MCF 10A (cell line): Measurements from ENCODE around the gene VAV3. TPM values are rescaled to one million over a fixed set of nuclear protein-coding genes. Genes with fewer than 3 reads are reported as not detected.

ENCODE experiments used
- BruUV-seq: library from RNA; stranded (reverse); fragments of 400-500 nt; replicated peaks from 2 replicates; lab custom pipeline; 2021; lab: Mats Ljungman, UMichigan
- CTCF ChIA-PET: fragments of 300-600 bp; sonication (Branson Sonifier 250); formaldehyde crosslinking; extraction: SDS; loops from one replicate; lab custom pipeline; 2021; ENCODE audit warnings: antibody characterized with exemption, inconsistent platforms; lab: Yijun Ruan, JAX
- POLR2A ChIA-PET: fragments of 300-600, 350-650 bp; sonication (Branson Sonifier 250); formaldehyde crosslinking; extraction: SDS; loops from one replicate; lab custom pipeline; 2020; ENCODE audit warnings: antibody characterized with exemption, inconsistent platforms; lab: Yijun Ruan, JAX
- DNase-seq: peaks from one replicate; pipeline ENCODE4 v3.0.0-alpha.2; 2018; ENCODE audit not compliant: unreplicated experiment
- H3K27ac Mint-ChIP-seq: one replicate; pipeline ENCODE4 v1.8.0; 2022; ENCODE audit warnings: mild to moderate bottlenecking, low read depth, mixed read lengths; ENCODE audit not compliant: unreplicated experiment
- H3K27me3 Mint-ChIP-seq: one replicate; pipeline ENCODE4 v1.8.0; 2022; ENCODE audit warnings: mixed read lengths; ENCODE audit not compliant: insufficient read depth, unreplicated experiment
- H3K36me3 Mint-ChIP-seq: one replicate; pipeline ENCODE4 v1.8.0; 2022; ENCODE audit warnings: mild to moderate bottlenecking, moderate library complexity, mixed read lengths; ENCODE audit not compliant: insufficient read depth, unreplicated experiment
- H3K4me1 Mint-ChIP-seq: one replicate; pipeline ENCODE4 v1.8.0; 2022; ENCODE audit warnings: mixed read lengths; ENCODE audit not compliant: insufficient read depth, unreplicated experiment
- H3K4me3 Mint-ChIP-seq: one replicate; pipeline ENCODE4 v1.8.0; 2022; ENCODE audit warnings: mild to moderate bottlenecking, moderate library complexity, mixed read lengths; ENCODE audit not compliant: unreplicated experiment
- H3K9me3 Mint-ChIP-seq: one replicate; pipeline ENCODE4 v1.8.0; 2022; ENCODE audit warnings: mixed read lengths; ENCODE audit not compliant: unreplicated experiment
- CTCF ChIP-seq: fragments of 200-600 bp; IDR thresholded peaks from one replicate; pipeline ENCODE4 v1.8.0; 2022; ENCODE audit warnings: antibody characterized with exemption, mild to moderate bottlenecking; ENCODE audit not compliant: unreplicated experiment
- intact Hi-C: fragments of 100-400 bp; cut with micrococcal nuclease; formaldehyde crosslinking; loops from 2 replicates; pipeline ENCODE4 v1.14.1; 2022
- total RNA-seq: library from RNA; stranded (reverse); gene quantifications from 2 replicates; pipeline ENCODE4 v1.2.3, GENCODE V29; 2022

VAV3 gene
- total RNA-seq, 1 experiment from 2014 or later: 2.0 TPM

DNA sequence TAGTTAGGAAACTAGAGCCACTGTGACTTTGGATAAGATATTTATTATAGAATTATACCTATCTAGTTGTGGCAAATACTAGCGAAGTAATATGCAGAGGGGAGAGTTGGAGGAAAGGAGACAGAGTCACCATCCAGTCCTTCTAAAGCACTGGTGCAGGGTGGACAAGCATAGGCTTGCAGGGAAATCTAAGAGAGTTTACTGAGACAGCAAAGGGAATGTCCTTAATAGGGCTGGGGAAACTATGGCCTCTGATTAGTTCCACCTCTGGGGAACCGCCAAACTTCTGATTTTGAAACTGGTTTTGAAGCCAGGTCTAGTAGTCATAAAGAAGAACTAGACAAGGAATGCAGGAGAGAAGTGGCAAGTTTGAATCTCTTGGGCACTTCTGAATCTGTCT, 407.9 kb downstream of the VAV3 start:
- DNase-seq: no peak
- no peaks in the 10 kb centered on the region for H3K27me3 Mint-ChIP-seq
- no TSS peak for BruUV-seq
- no peak for TF ChIP-seq CTCF
- H3K4me3 Mint-ChIP-seq: no peak overlapping the region
- intact Hi-C loops: no loop called here
- ChIA-PET POLR2A (interaction anchor here (1.0 kb wide), 1 partner anchor 16 kb away, joined by 4 read pairs; no protein-coding TSS in a partner anchor), CTCF (interaction anchor here (1.5 kb wide), 1 partner anchor 10 kb away, joined by 3 read pairs; no protein-coding TSS in a partner anchor)
- H3K4me1 Mint-ChIP-seq: no peaks in the 10 kb centered on the region
- no peaks in the 10 kb centered on the region for H3K36me3 Mint-ChIP-seq
- no peaks in the 10 kb centered on the region for H3K9me3 Mint-ChIP-seq
- no peak overlapping the region for H3K27ac Mint-ChIP-seq

- no peak for DNase-seq
- intact Hi-C loops: no loop called here
- Mint-ChIP-seq H3K4me3 (no peak overlapping the region), H3K27ac (no peak overlapping the region), H3K36me3 (no peaks in the 10 kb centered on the region), H3K9me3 (no peaks in the 10 kb centered on the region), H3K27me3 (no peaks in the 10 kb centered on the region), H3K4me1 (no peaks in the 10 kb centered on the region)
- no peak for TF ChIP-seq CTCF
- no TSS peak for BruUV-seq
- CTCF ChIA-PET: interaction anchor here (1.3 to 1.5 kb wide), 2 partner anchors 8 to 26 kb away, joined by 3 read pairs; no protein-coding TSS in a partner anchor
- POLR2A ChIA-PET: interaction anchor here (0.6 to 1.5 kb wide), 2 partner anchors 17 to 255 kb away, joined by 3 to 5 read pairs; no protein-coding TSS in a partner anchor
These were observed 409.4 kb downstream of the VAV3 start for GRCh38 chr1:107555578-107555977.

GRCh38 chr1:107552781-107553180, 412.2 kb downstream of the VAV3 start:
- no peak for TF ChIP-seq CTCF
- H3K9me3 Mint-ChIP-seq: no peaks in the 10 kb centered on the region
- no peaks in the 10 kb centered on the region for H3K36me3 Mint-ChIP-seq
- POLR2A ChIA-PET: no interaction called here
- BruUV-seq: no TSS peak
- no peak overlapping the region for H3K4me3 Mint-ChIP-seq
- intact Hi-C loops: no loop called here
- H3K27ac Mint-ChIP-seq: no peak overlapping the region
- no peaks in the 10 kb centered on the region for H3K27me3 Mint-ChIP-seq
- CTCF ChIA-PET: no interaction called here
- DNase-seq: no peak
- no peaks in the 10 kb centered on the region for H3K4me1 Mint-ChIP-seq

DNA sequence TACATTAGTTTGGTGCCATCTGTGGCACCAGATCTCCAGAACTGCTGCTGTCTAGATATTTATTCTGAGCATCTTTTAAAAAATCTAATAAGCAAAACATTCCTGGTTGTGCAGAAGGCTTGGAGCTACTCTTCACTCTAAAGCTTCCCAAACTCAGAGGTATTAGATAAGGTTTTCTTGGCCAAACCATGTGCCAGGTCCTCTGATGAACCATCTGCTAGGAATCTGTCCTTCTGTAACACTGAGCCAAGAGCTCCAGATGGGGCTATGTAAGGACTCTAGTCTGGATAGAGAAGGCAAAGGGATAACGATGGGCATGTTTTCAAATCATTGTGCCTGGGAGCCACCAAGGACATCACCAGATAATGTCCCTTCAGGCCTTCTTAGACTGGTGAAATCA, 413.5 kb downstream of the VAV3 start:
- Mint-ChIP-seq H3K4me1 (no peaks in the 10 kb centered on the region), H3K27me3 (no peaks in the 10 kb centered on the region), H3K27ac (no peak overlapping the region), H3K9me3 (no peaks in the 10 kb centered on the region), H3K4me3 (no peak overlapping the region), H3K36me3 (no peaks in the 10 kb centered on the region)
- no peak for DNase-seq
- ChIA-PET CTCF (no interaction called here), POLR2A (no interaction called here)
- intact Hi-C loops: no loop called here
- no TSS peak for BruUV-seq
- no peak for TF ChIP-seq CTCF
